Measurements from ENCODE around the gene COQ4.
A peak's percentile ranks its signal among the peaks of the same experiment; 100 is the strongest.

Gene COQ4

DNA sequence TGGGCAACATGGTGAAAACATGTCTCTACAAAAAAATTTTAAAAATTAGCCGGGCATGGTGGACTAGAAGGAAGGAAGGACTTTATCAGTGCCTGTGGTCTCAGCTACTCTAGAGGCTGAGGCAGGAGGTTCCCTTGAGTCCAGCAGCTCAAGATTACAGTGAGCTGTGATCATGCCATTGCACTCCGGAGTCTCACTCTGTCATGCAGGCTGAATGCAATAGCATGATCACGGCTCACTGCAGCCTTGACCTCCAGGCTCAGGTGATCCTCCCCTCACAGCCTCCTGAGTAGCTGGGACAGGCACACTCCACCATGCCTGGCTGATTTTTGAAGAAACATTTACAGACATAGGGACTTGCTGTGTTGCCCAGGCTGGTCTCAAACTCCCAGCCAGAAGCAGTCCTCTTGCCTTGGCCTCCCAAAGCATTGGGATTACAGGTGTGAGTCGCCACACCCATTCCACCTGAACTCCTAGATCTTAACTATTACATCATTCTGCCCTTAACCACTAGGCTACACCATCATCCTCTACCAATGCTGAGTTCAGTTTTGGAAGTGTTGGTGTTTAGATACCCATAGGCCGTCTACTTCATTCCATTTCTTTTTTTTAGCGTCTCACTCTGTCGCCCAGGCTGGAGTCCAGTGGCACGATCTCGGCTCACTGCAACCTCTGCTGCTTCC is 46.5 kb downstream of the COQ4 start:
- ATAC-seq (replicated peaks), result no peak
- H3K27me3 Mint-ChIP-seq, result no peaks in the 10 kb centered on the region
- no peak overlapping the region for H3K27ac Mint-ChIP-seq
- DNase-seq, result no peak
- H3K4me1 Mint-ChIP-seq, result peaks cover 20 to 42% of the 10 kb centered on the region in 2 donors
- no peaks in the 10 kb centered on the region for H3K9me3 Mint-ChIP-seq
- H3K4me3 Mint-ChIP-seq, result no peak overlapping the region
- peaks cover 9 to 11% of the 10 kb centered on the region in 2 donors for H3K36me3 Mint-ChIP-seq

DNA sequence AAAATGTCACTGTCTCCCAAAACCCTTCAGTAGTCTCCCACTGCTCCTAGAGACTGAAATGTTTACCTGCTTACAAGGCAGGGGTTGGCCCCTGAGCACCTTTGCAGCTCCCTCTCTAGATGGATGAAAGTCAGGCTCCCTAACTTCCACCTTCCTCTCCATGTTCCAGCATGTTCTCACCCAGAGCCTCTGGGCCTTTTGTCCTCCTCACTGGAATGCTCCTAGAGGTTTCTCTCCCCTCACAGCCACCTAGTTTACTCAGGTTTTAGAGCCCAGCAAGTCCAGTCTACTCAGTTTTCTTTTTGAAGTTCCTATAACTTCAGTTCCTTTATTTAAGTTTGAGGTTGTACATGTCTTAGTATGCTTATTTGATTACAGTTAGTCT is 47.7 kb downstream of the COQ4 start:
- Mint-ChIP-seq H3K27ac (peak overlapping the region; percentile 97), H3K4me3 (peak overlapping the region; percentile 91 to 98), H3K9me3 (no peaks in the 10 kb centered on the region), H3K36me3 (peaks cover 9 to 11% of the 10 kb centered on the region in 2 donors), H3K27me3 (no peaks in the 10 kb centered on the region), H3K4me1 (peaks cover 20 to 42% of the 10 kb centered on the region in 2 donors)
- ATAC-seq (replicated peaks) (no peak), DNase-seq (no peak)

DNA sequence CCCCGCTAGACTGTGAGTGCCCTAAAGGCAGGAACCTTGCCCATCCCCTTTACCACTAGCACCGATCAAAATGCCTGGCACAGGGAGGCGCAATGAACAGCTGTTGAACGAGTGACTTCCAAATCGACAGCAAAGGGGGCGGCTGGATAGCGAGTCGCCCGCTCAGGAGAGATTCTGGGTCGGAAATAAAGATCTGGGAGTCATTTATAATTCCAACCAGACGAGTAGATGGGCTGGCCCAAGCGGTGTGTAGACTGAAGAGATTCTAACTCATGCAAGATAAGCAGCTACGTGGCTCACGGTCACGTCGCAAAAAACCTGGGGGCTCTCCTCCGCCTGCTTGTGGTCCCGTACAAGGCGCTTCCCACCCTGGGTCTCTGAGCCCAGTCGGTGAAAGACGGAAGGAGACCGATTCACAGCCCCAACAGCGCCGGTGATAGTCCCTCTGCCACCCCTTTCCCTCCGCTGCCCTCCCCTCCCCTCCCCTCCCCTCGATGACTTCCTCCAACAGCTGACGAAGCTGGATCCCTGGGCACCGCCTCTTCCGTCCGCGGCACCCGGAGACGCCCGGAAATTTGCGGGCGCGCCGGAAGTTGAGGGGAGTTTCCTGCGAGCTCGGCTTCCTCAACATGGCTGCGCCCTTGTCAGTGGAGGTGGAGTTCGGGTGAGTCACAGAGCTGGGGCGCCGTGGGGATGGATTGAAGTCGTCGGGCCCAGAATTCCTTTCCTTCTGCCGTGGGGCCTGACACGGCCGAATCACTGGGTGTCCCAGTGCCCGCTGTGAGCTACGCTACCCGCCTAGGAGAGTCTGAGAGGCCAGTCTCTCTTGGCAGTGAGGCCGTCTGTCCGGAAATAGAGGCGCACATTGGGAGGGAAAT is 48.4 kb downstream of the COQ4 start, which contains the start of gene URM1:
Gene URM1, plus strand, starts transcription at position 623 of the 878 bp plus-strand sequence. Its CDS starts 7 bp downstream, at position 630.
- Mint-ChIP-seq H3K27me3 (no peaks in the 10 kb centered on the region), H3K4me3 (peak within 1 kb of the TSS; percentile 91 to 98), H3K36me3 (peaks cover 13 to 14% of the 10 kb centered on the region in 2 donors), H3K27ac (peak within 1 kb of the TSS; percentile 97), H3K4me1 (peaks cover 20 to 40% of the 10 kb centered on the region in 2 donors), H3K9me3 (no peaks in the 10 kb centered on the region)
- ATAC-seq (replicated peaks) (peak; percentile 96 to 97), DNase-seq (peak; percentile 94)

DNA sequence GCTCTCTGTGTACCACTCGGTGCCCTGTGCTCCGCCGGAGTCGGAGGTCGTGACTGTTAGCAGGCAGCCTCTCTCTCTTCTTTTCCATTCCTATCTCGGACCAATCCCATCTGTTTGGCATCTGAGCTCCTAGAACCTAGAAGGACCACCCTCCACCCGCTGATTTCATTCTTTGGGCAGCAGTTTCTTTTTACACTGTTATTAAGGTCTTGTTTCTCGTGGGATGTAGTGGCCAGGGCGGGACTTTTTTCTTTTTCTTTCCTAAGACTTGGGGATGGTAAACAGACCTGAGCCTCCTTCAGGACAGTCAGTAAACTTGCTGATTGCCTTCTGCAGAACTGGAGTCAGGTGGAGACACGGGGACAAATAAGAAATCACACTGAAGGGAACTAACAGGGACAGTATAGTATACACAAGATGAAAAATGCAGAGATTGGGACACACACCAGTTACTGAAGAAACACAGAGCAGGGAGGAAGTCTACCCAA is 49.0 kb downstream of the COQ4 start:
- Mint-ChIP-seq H3K4me1 (peaks cover 20 to 40% of the 10 kb centered on the region in 2 donors), H3K36me3 (peaks cover 13 to 14% of the 10 kb centered on the region in 2 donors), H3K27me3 (no peaks in the 10 kb centered on the region), H3K9me3 (no peaks in the 10 kb centered on the region), H3K27ac (peak overlapping the region; percentile 97), H3K4me3 (peak overlapping the region; percentile 91 to 98)
- DNase-seq (no peak), ATAC-seq (replicated peaks) (no peak)

DNA sequence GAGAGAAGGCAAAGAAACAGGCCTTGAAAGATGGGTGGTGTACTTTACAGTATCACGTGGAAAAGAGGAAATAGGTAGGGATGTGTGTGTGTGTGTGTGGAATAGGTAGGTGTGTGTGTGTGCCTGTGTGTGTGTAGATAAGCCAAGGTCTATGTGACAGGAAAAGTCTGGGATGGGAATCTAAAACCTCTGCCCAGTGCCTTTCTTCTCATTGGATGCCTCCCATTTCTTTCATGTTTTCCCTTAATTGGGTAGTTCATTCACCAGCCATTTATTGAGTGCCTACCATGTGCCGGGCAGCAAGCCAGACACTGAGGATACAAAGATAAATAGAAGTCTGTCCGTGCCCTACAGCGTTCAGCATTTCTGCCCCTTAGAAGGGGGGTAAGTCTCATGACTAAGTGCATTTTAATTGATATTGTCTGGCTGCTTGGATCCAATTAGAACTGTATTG is 49.6 kb downstream of the COQ4 start:
- ATAC-seq (replicated peaks) (no peak), DNase-seq (no peak)
- H3K27me3 Mint-ChIP-seq, result no peaks in the 10 kb centered on the region
- H3K27ac Mint-ChIP-seq, result peak overlapping the region; percentile 20
- peaks cover 20 to 40% of the 10 kb centered on the region in 2 donors for H3K4me1 Mint-ChIP-seq
- H3K36me3 Mint-ChIP-seq, result peaks cover 13 to 18% of the 10 kb centered on the region in 2 donors
- no peaks in the 10 kb centered on the region for H3K9me3 Mint-ChIP-seq
- H3K4me3 Mint-ChIP-seq, result peak overlapping the region; percentile 91 to 98

DNA sequence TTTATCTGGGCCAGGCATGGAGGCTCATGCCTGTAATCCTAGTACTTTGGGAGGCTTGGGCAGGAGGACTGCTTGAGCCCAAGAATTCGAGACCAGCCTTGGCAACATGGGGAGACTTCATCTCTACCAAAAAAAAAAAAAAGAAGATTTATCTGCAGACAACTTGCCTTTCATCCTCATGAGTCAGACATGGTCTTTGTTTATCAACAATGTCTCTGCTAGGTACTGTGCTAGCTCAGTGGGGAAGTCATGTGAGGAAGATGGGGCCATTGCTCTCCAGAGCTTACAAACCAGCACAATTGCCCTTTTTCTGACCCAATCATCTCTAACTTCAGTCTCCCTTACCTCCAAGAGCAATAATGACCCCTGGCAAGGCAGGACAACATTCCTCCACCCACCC is 50.1 kb downstream of the COQ4 start:
- H3K9me3 Mint-ChIP-seq, result no peaks in the 10 kb centered on the region
- H3K27ac Mint-ChIP-seq, result no peak overlapping the region
- H3K4me3 Mint-ChIP-seq, result peak overlapping the region; percentile 91 to 98
- DNase-seq (no peak), ATAC-seq (replicated peaks) (no peak)
- H3K4me1 Mint-ChIP-seq, result peaks cover 20 to 40% of the 10 kb centered on the region in 2 donors
- no peaks in the 10 kb centered on the region for H3K27me3 Mint-ChIP-seq
- H3K36me3 Mint-ChIP-seq, result peaks cover 13 to 18% of the 10 kb centered on the region in 2 donors

DNA sequence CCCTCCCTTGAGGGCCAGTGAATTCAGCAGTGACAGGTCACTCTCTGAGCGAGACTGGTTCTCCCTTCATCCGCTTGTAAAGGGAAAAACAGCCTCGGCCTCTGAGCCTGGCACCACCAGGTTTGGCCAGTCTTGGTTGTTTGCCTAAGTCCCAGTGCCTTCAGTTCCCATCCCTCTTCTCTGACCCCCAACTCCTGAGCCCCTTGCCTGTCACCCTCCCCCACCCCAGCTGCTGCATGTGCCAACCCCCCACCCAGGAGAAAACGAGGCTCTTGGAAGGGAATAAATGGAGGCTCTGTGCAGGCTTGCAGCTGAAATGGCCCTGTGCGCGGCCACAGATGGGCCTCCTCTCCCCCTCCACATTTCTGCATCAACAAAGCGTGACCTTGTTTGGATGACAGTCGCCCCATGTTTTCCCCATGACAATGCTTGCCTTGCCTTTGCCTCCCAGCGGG is 51.6 kb downstream of the COQ4 start:
- Mint-ChIP-seq H3K36me3 (peaks cover 21 to 27% of the 10 kb centered on the region in 2 donors), H3K4me3 (no peak overlapping the region), H3K27me3 (no peaks in the 10 kb centered on the region), H3K4me1 (peaks cover 20 to 40% of the 10 kb centered on the region in 2 donors), H3K27ac (no peak overlapping the region), H3K9me3 (no peaks in the 10 kb centered on the region)
- no peak for DNase-seq
- ATAC-seq (replicated peaks), result no peak

DNA sequence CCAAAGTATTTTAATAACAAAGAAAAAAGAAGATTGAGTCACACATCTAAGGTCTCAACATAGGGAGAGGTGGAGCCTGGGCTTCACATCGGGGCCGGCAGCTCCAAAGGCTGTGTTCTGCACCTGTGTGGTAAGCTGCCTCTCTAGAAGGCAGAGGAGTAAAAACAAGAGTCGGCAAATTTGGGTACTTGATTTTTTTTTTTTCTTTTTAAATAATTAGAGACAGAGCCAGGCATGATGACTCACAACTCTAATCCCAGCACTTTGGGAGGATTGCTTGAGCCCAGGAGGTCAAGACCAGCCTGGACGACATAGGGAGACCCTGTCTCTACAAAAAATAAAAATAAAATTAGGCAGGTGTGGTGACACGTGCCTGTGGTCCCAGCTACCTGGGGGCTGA is 53.2 kb downstream of the COQ4 start:
- Mint-ChIP-seq H3K27me3 (no peaks in the 10 kb centered on the region), H3K36me3 (peaks cover 26 to 32% of the 10 kb centered on the region in 2 donors), H3K27ac (no peak overlapping the region), H3K4me1 (peaks cover 13 to 32% of the 10 kb centered on the region in 2 donors), H3K4me3 (no peak overlapping the region), H3K9me3 (no peaks in the 10 kb centered on the region)
- DNase-seq, result no peak
- no peak for ATAC-seq (replicated peaks)

DNA sequence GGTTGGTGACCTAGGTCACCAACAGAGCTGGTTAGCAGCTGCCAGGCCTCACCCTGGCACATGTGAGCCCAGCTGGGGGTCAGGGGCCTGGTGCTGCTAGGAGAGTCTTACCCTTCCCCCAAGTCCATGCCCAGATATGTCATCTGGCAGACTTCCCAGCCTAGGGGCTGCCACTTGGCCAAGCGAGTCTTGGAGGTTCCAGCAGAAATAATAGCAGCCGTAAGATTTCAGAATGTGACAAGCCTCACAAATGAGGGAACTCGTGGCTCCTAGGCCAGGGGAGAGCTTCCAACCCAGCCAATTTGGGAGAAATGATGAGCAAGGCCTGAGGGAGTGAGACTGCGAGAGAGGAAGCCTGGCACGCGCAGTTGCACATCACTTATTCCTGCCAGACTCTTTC is 59.6 kb downstream of the COQ4 start:
- Mint-ChIP-seq H3K4me3 (no peak overlapping the region), H3K27me3 (no peaks in the 10 kb centered on the region), H3K27ac (no peak overlapping the region), H3K4me1 (no peaks in the 10 kb centered on the region), H3K36me3 (peaks cover 24 to 49% of the 10 kb centered on the region in 2 donors), H3K9me3 (no peaks in the 10 kb centered on the region)
- DNase-seq (no peak), ATAC-seq (replicated peaks) (no peak)

DNA sequence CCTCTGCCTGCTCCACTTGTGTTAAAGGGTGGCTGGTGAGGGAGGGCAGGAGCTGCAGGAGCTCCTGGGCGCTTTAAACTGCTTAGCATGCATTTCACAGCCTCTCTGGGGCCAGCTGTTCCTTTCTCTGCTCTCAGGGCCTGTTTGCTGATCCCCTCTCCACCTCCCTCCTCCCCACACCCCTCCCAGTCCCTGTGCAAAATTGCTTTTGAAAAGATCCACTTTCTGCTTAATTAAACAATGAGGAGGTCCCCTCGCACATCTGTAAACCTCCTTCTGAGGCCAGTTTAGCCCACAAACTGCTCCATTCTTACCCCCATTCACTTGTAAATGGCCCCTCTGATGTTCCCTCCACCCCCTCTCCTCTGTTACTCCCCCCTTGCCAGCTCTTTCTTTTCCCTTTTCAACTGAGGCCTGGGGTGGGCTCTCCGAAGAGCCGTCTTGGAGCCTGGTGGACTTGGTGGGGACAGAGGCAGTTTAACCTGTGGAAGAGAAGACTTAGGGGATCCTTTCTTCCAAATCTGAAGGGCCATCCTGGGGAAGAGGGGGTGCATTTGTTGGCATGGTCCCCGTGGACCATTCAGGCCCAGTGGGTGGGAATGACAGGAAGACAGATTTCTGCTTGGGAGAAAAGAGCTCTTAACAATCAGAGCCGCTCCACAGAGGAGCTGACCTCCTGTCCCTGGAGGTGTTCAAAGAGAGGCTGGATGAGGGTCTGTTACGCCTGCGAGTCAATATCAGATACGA is 60.5 kb downstream of the COQ4 start:
- ATAC-seq (replicated peaks) (no peak), DNase-seq (no peak)
- H3K4me1 Mint-ChIP-seq, result no peaks in the 10 kb centered on the region
- no peaks in the 10 kb centered on the region for H3K27me3 Mint-ChIP-seq
- no peaks in the 10 kb centered on the region for H3K9me3 Mint-ChIP-seq
- H3K4me3 Mint-ChIP-seq, result no peak overlapping the region
- H3K27ac Mint-ChIP-seq, result no peak overlapping the region
- peaks cover 30 to 45% of the 10 kb centered on the region in 2 donors for H3K36me3 Mint-ChIP-seq
